ENCODE measurements around the gene TBC1D4.

DNA sequence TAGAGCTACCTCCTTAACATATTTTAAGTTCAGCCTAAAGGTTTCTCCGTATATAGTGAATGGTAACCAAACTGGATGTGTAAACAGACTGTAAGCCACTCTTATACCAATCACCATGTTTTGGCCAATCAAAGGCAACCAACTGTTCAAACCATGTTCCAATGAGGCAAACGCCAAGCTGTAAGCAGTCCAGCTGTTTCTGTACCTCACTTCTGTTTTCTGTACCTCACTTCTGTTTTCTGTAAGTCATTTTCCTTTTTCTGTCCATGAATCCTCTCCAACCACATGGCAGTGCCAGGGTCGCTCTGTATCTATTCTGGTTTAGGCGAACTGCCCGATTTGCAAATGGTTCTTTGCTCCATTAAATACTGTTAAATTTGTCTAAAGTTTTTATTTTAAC lies 31.3 kb upstream of the TBC1D4 start:
- TF ChIP-seq FOXA1 (IDR thresholded peaks at IDR 0.05) (no peak), FOXM1 (IDR thresholded peaks at IDR 0.05; ENCODE audit: borderline replicate concordance) (no peak), L3MBTL2 (conservative IDR thresholded peaks at IDR 0.05) (no peak), ZNF384 (IDR thresholded peaks at IDR 0.05) (no peak), BHLHE40 (IDR thresholded peaks at IDR 0.05; ENCODE audit: borderline replicate concordance) (no peak), NFRKB (IDR thresholded peaks at IDR 0.05) (no peak), LEF1 (IDR thresholded peaks at IDR 0.05; ENCODE audit: borderline replicate concordance) (no peak), SP1 (IDR thresholded peaks at IDR 0.05) (no peak), FOXK2 (IDR thresholded peaks at IDR 0.05) (no peak)
- TF ChIP-seq, protein P1, sequence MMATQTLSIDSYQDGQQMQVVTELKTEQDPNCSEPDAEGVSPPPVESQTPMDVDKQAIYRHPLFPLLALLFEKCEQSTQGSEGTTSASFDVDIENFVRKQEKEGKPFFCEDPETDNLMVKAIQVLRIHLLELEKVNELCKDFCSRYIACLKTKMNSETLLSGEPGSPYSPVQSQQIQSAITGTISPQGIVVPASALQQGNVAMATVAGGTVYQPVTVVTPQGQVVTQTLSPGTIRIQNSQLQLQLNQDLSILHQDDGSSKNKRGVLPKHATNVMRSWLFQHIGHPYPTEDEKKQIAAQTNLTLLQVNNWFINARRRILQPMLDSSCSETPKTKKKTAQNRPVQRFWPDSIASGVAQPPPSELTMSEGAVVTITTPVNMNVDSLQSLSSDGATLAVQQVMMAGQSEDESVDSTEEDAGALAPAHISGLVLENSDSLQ (IDR thresholded peaks at IDR 0.05): no peak

Data from HEK293T (cell line).